Peyer's patch (tissue), 4 donors: Measurements from ENCODE around the gene CCDC15.

ENCODE experiments used
- CTCF ChIP-seq, 6 experiments: fragments of 450-650 bp in 4 of 6; fragments of 200-600 bp in 2 of 6; sonication (generic) in 1 of 6; IDR thresholded peaks; one replicate each; pipeline ENCODE4 v1.5.1; 2017 to 2019; ENCODE audit warnings: antibody characterized with exemption in 6 of 6, mild to moderate bottlenecking in 3 of 6, moderate library complexity in 1 of 6
- POLR2A ChIP-seq, 2 donors: fragments of 450-650 bp; IDR thresholded peaks; one replicate each; pipeline ENCODE4 v1.5.1; 2017; ENCODE audit warnings: antibody characterized with exemption in 2 of 2, mild to moderate bottlenecking in 2 of 2, moderate library complexity in 2 of 2

GRCh38 chr11:124976531-124976930 lies 22.5 kb downstream of the CCDC15 start:
- no peak for TF ChIP-seq POLR2A (IDR thresholded peaks at IDR 0.05)
- no peak for TF ChIP-seq CTCF (IDR thresholded peaks at IDR 0.05)
